GM18508 (cell line): ENCODE results near the gene KLHL3.

Experiments
- ATAC-seq: cut with Tn5 transposase; IDR thresholded peaks from one replicate; pipeline ENCODE4 v1.9.1; 2021; ENCODE audit warnings: moderate number of reproducible peaks; ENCODE audit not compliant: insufficient read depth, unreplicated experiment

KLHL3 gene

GRCh38 chr5:137615171-137615775 lies 120.6 kb downstream of the KLHL3 start:
- no peak for ATAC-seq

- ATAC-seq, result no peak
These were observed 122.2 kb downstream of the KLHL3 start for GRCh38 chr5:137613554-137614265.

- no peak for ATAC-seq
These were observed 123.3 kb downstream of the KLHL3 start for GRCh38 chr5:137612576-137612975.

GRCh38 chr5:137611794-137612435 lies 124.0 kb downstream of the KLHL3 start:
- no peak for ATAC-seq

- ATAC-seq, result no peak
These were observed 124.8 kb downstream of the KLHL3 start for GRCh38 chr5:137611011-137611580.

GRCh38 chr5:137610598-137610997 lies 125.3 kb downstream of the KLHL3 start:
- no peak for ATAC-seq

- ATAC-seq, result no peak
These were observed 126.8 kb downstream of the KLHL3 start for GRCh38 chr5:137609127-137609526.

GRCh38 chr5:137607771-137608170 lies 128.1 kb downstream of the KLHL3 start:
- ATAC-seq, result no peak

GRCh38 chr5:137606401-137606800 lies 129.5 kb downstream of the KLHL3 start:
- no peak for ATAC-seq

GRCh38 chr5:137605411-137605810 lies 130.5 kb downstream of the KLHL3 start:
- no peak for ATAC-seq

- no peak for ATAC-seq
These were observed 131.4 kb downstream of the KLHL3 start for GRCh38 chr5:137604348-137605095.

GRCh38 chr5:137603891-137604290 lies 132.0 kb downstream of the KLHL3 start:
- no peak for ATAC-seq

- ATAC-seq, result no peak
These were observed 132.5 kb downstream of the KLHL3 start for GRCh38 chr5:137603356-137603755.

GRCh38 chr5:137602721-137603273 lies 133.1 kb downstream of the KLHL3 start:
- ATAC-seq, result no peak

- ATAC-seq, result no peak
These were observed 135.0 kb downstream of the KLHL3 start for GRCh38 chr5:137600721-137601360.

- ATAC-seq, result no peak
These were observed 136.4 kb downstream of the KLHL3 start for GRCh38 chr5:137599457-137599856.

- no peak for ATAC-seq
These were observed 137.5 kb downstream of the KLHL3 start for GRCh38 chr5:137598399-137598798.

GRCh38 chr5:137596941-137597340 lies 138.9 kb downstream of the KLHL3 start:
- ATAC-seq, result no peak

- ATAC-seq, result no peak
These were observed 140.4 kb downstream of the KLHL3 start for GRCh38 chr5:137595396-137596079.
